ENCODE data around the gene MAMDC4. TPM values are rescaled to one million over a fixed set of nuclear protein-coding genes. Genes with fewer than 3 reads are reported as not detected.

The MAMDC4 gene
- polyA plus RNA-seq, 3 donors: 0.07 to 5.2 TPM; not detected in 1

- H3K36me3 Mint-ChIP-seq: peaks cover 29 to 35% of the 10 kb centered on the region in 2 donors
- Histone ChIP-seq H3K9me3 (replicated peaks in 1 of 2; ENCODE audit: control insufficient read depth in 1 of 2, insufficient read depth in 1 of 2, low read length in 2 of 2) (no peaks in the 10 kb centered on the region), H4K20me1 (ENCODE audit: insufficient read depth, low read length) (peaks cover 36% of the 10 kb centered on the region), H3K4me3 (replicated peaks in 1 of 3; ENCODE audit: low read depth in 2 of 3, low read length in 3 of 3) (no peak overlapping the region), H3K79me2 (ENCODE audit: insufficient read depth, low read length) (peaks cover 7% of the 10 kb centered on the region), H3K27ac (ENCODE audit: low read depth in 1 of 2, low read length in 2 of 2) (no peak overlapping the region), H3K9ac (ENCODE audit: insufficient read depth, low read length, poor library complexity, severe bottlenecking) (no peak overlapping the region), H3K27me3 (ENCODE audit: control insufficient read depth in 2 of 2, insufficient read depth in 2 of 2, low read length in 2 of 2) (no peaks in the 10 kb centered on the region), H3K36me3 (replicated peaks in 1 of 2; ENCODE audit: control insufficient read depth in 1 of 2, insufficient read depth in 2 of 2, low read length in 2 of 2) (peaks cover 33 to 37% of the 10 kb centered on the region in 2 donors), H2AFZ (ENCODE audit: insufficient read depth, low read depth, low read length, poor library complexity, severe bottlenecking) (no peak overlapping the region), H3K4me1 (ENCODE audit: control insufficient read depth in 1 of 2, insufficient read depth in 2 of 2, low read length in 2 of 2) (no peaks in the 10 kb centered on the region), H3K4me2 (replicated peaks; ENCODE audit: extremely low read depth, low read length, poor library complexity, severe bottlenecking) (no peak overlapping the region)
- no peaks in the 10 kb centered on the region for H3K9me3 Mint-ChIP-seq
- no peaks in the 10 kb centered on the region for H3K4me1 Mint-ChIP-seq
- no peaks in the 10 kb centered on the region for H3K27me3 Mint-ChIP-seq (ENCODE audit: low read depth in 3 of 3)
- WGBS (ENCODE audit: insufficient coverage): 94% methylated on average over 15 of the region's 20 CpGs
- no peak overlapping the region for H3K4me3 Mint-ChIP-seq
- peak in 1 of 3 donors; percentile 2 for DNase-seq
- no peak overlapping the region for H3K27ac Mint-ChIP-seq
- intact Hi-C loops (cut with micrococcal nuclease): no loop called here
- no peak for TF ChIP-seq CTCF (IDR thresholded peaks at IDR 0.05)
Measured at GRCh38 chr9:136858844-136859757, 7.0 kb downstream of the MAMDC4 start.

GRCh38 chr9:136860529-136860928 is 8.4 kb downstream of the MAMDC4 start:
- WGBS (ENCODE audit: insufficient coverage): 98% methylated on average over 6 of the region's 9 CpGs
- DNase-seq: no peak
- H3K27me3 ChIP-seq (ENCODE audit: control insufficient read depth in 2 of 2, insufficient read depth in 2 of 2, low read length in 2 of 2): no peaks in the 10 kb centered on the region
- no peak overlapping the region for H3K4me3 ChIP-seq (replicated peaks in 1 of 3; ENCODE audit: low read depth in 2 of 3, low read length in 3 of 3)
- H2AFZ ChIP-seq (ENCODE audit: insufficient read depth, low read depth, low read length, poor library complexity, severe bottlenecking): no peak overlapping the region
- Mint-ChIP-seq H3K4me1 (peaks cover 11% of the 10 kb centered on the region), H3K9me3 (no peaks in the 10 kb centered on the region), H3K36me3 (peaks cover 29 to 38% of the 10 kb centered on the region in 2 donors), H3K4me3 (no peak overlapping the region), H3K27ac (peak overlapping the region in 1 of 7 donors; percentile 65), H3K27me3 (ENCODE audit: low read depth in 3 of 3) (no peaks in the 10 kb centered on the region)
- TF ChIP-seq CTCF (IDR thresholded peaks at IDR 0.05): no peak
- H3K4me1 ChIP-seq (ENCODE audit: control insufficient read depth in 1 of 2, insufficient read depth in 2 of 2, low read length in 2 of 2): peaks cover 7 to 8% of the 10 kb centered on the region in 2 donors
- peaks cover 33 to 39% of the 10 kb centered on the region in 2 donors for H3K36me3 ChIP-seq (replicated peaks in 1 of 2; ENCODE audit: control insufficient read depth in 1 of 2, insufficient read depth in 2 of 2, low read length in 2 of 2)
- peaks cover 40% of the 10 kb centered on the region for H4K20me1 ChIP-seq (ENCODE audit: insufficient read depth, low read length)
- no peak overlapping the region for H3K9ac ChIP-seq (ENCODE audit: insufficient read depth, low read length, poor library complexity, severe bottlenecking)
- intact Hi-C loops (cut with micrococcal nuclease): no loop called here
- peaks cover 19% of the 10 kb centered on the region for H3K79me2 ChIP-seq (ENCODE audit: insufficient read depth, low read length)
- H3K9me3 ChIP-seq (replicated peaks in 1 of 2; ENCODE audit: control insufficient read depth in 1 of 2, insufficient read depth in 1 of 2, low read length in 2 of 2): no peaks in the 10 kb centered on the region
- H3K27ac ChIP-seq (ENCODE audit: low read depth in 1 of 2, low read length in 2 of 2): no peak overlapping the region
- no peak overlapping the region for H3K4me2 ChIP-seq (replicated peaks; ENCODE audit: extremely low read depth, low read length, poor library complexity, severe bottlenecking)

Measured in CD14-positive monocyte (primary cell).